GM23338 (cell line): Measurements from ENCODE around the gene PYGO2. TPM values are rescaled to one million over a fixed set of nuclear protein-coding genes. Genes with fewer than 3 reads are reported as not detected.

Experiments used
- ATAC-seq: fragments of 200-7000 bp; cut with Tn5 transposase; 3 replicates; pipeline ENCODE4 v1.9.1; 2020
- DNase-seq: peaks from one replicate; pipeline ENCODE4 v3.0.0-alpha.2; 2015; ENCODE audit warnings: low spot score
- H2AFZ ChIP-seq: fragments of 200-600 bp; sonication (generic); 2 replicates; pipeline ENCODE4 v1.8.0; 2016; ENCODE audit warnings: antibody characterized with exemption, mild to moderate bottlenecking, moderate library complexity
- H3F3A ChIP-seq: fragments of 200-600 bp; sonication (generic); replicated peaks from 2 replicates; pipeline ENCODE4 v1.8.0; 2017; ENCODE audit warnings: antibody characterized with exemption, mixed run types, low read depth
- H3K27ac ChIP-seq: fragments of 200-600 bp; sonication (generic); 2 replicates; pipeline ENCODE4 v1.6.1; 2016; ENCODE audit warnings: low read depth
- H3K27me3 ChIP-seq: fragments of 200-600 bp; sonication (generic); 2 replicates; pipeline ENCODE4 v1.8.0; 2016; ENCODE audit warnings: mild to moderate bottlenecking, mixed run types, moderate library complexity; ENCODE audit not compliant: insufficient read depth
- H3K36me3 ChIP-seq: fragments of 200-600 bp; sonication (generic); 2 replicates; pipeline ENCODE4 v1.8.0; 2016; ENCODE audit warnings: mild to moderate bottlenecking; ENCODE audit not compliant: insufficient read depth
- H3K4me1 ChIP-seq: fragments of 200-600 bp; sonication (generic); 2 replicates; pipeline ENCODE4 v1.8.0; 2016; ENCODE audit warnings: mild to moderate bottlenecking, moderate library complexity; ENCODE audit not compliant: insufficient read depth
- H3K4me2 ChIP-seq: fragments of 200-600 bp; sonication (generic); 2 replicates; pipeline ENCODE4 v1.7.1; 2017; ENCODE audit warnings: mixed run types
- H3K4me3 ChIP-seq: fragments of 200-600 bp; sonication (generic); 2 replicates; pipeline ENCODE4 v1.6.1; 2016; ENCODE audit warnings: mixed run types
- H3K79me2 ChIP-seq: fragments of 200-600 bp; sonication (generic); replicated peaks from 2 replicates; pipeline ENCODE4 v1.8.0; 2017; ENCODE audit warnings: mild to moderate bottlenecking; ENCODE audit not compliant: insufficient read depth
- H3K9me2 ChIP-seq: fragments of 200-600 bp; sonication (generic); 2 replicates; pipeline ENCODE4 v1.8.0; 2017; ENCODE audit not compliant: insufficient read depth
- H4K20me1 ChIP-seq: fragments of 200-600 bp; sonication (generic); replicated peaks from 2 replicates; pipeline ENCODE4 v1.8.0; 2017; ENCODE audit warnings: mild to moderate bottlenecking; ENCODE audit not compliant: insufficient read depth
- H3K27ac Mint-ChIP-seq: 2 replicates; pipeline ENCODE4 v1.8.0; 2020; ENCODE audit warnings: inconsistent platforms, mild to moderate bottlenecking, moderate library complexity, mixed read lengths
- H3K27me3 Mint-ChIP-seq: 3 replicates; pipeline ENCODE4 v1.8.0; 2022; ENCODE audit warnings: low read depth, mild to moderate bottlenecking, moderate library complexity, mixed read lengths, inconsistent platforms; ENCODE audit not compliant: insufficient read depth, poor library complexity
- H3K36me3 Mint-ChIP-seq: 3 replicates; pipeline ENCODE4 v1.8.0; 2021; ENCODE audit warnings: low read depth, mild to moderate bottlenecking, inconsistent platforms, moderate library complexity, mixed read lengths
- H3K4me1 Mint-ChIP-seq: 3 replicates; pipeline ENCODE4 v1.8.0; 2020; ENCODE audit warnings: mild to moderate bottlenecking, inconsistent platforms, mixed read lengths
- H3K4me3 Mint-ChIP-seq: 3 replicates; pipeline ENCODE4 v1.8.0; 2021; ENCODE audit warnings: moderate library complexity, mild to moderate bottlenecking, inconsistent platforms, mixed read lengths
- H3K9me3 Mint-ChIP-seq: 3 replicates; pipeline ENCODE4 v1.8.0; 2020; ENCODE audit warnings: moderate library complexity, mild to moderate bottlenecking, inconsistent platforms, mixed read lengths
- JUNB ChIP-seq: IDR thresholded peaks from one replicate; pipeline ENCODE4 v1.6.1; 2016; ENCODE audit warnings: antibody characterized with exemption; ENCODE audit not compliant: unreplicated experiment
- ZNF462 ChIP-seq: fragments of 250-450 bp; sonication (Bioruptor Pico); IDR thresholded peaks from 2 replicates; pipeline ENCODE4 v1.5.0; 2020; ENCODE audit warnings: mild to moderate bottlenecking, moderate library complexity
- polyA plus RNA-seq: library from polyadenylated mRNA; unstranded; fragments of >200 nt; fragmentation: Nextera tagmentation; extraction: Ambion mirVana; gene quantifications from 2 replicates; pipeline ENCODE4 v1.2.1, GENCODE V29; 2016
- total RNA-seq: library from RNA; depleted of rRNA; stranded (reverse); fragments of >200 nt; shearing (Covaris generic); gene quantifications from 2 replicates; pipeline ENCODE4 v1.2.3, GENCODE V29; 2014

Gene PYGO2
- total and polyA plus RNA-seq, 2 experiments from 2014 or later = 11.0 to 29.0 TPM

- no peak for TF ChIP-seq ZNF462 (CRISPR knock-in tag)
- TF ChIP-seq JUNB = no peak
These were observed 2.7 kb downstream of the PYGO2 start (continued) for GRCh38 chr1:154958681-154959425.

GRCh38 chr1:154958036-154958435 lies 3.5 kb downstream of the PYGO2 start:
- Histone ChIP-seq H4K20me1 (peaks cover 19% of the 10 kb centered on the region), H3K9me2 (no peaks in the 10 kb centered on the region), H3K27me3 (no peaks in the 10 kb centered on the region), H3K36me3 (0 out of 2 replicates have a peak, but pooled peaks cover 2% of the 10 kb centered on the region), H3K4me1 (peaks cover 45% of the 10 kb centered on the region), H3K4me3 (no peak overlapping the region), H3F3A (peaks cover 34% of the 10 kb centered on the region), H3K4me2 (no peak overlapping the region), H3K27ac (no peak overlapping the region), H3K79me2 (peaks cover 13% of the 10 kb centered on the region), H2AFZ (no peak overlapping the region)
- no peaks in the 10 kb centered on the region for H3K9me3 Mint-ChIP-seq
- H3K27ac Mint-ChIP-seq = no peak overlapping the region
- peaks cover 37% of the 10 kb centered on the region for H3K27me3 Mint-ChIP-seq
- peaks cover 66% of the 10 kb centered on the region for H3K4me1 Mint-ChIP-seq
- no peak for ATAC-seq
- H3K36me3 Mint-ChIP-seq = peaks cover 33% of the 10 kb centered on the region
- H3K4me3 Mint-ChIP-seq = no peak overlapping the region; the same call in 2 of the 3 replicates
- TF ChIP-seq JUNB = no peak
- no peak for DNase-seq
